HG03135 (cell line): ENCODE data around the gene COL16A1.

ENCODE experiments used
- ATAC-seq: cut with Tn5 transposase; IDR thresholded peaks from one replicate; pipeline ENCODE4 v1.9.1; 2021; ENCODE audit warnings: mild to moderate bottlenecking, moderate library complexity; ENCODE audit not compliant: unreplicated experiment

COL16A1 gene

DNA sequence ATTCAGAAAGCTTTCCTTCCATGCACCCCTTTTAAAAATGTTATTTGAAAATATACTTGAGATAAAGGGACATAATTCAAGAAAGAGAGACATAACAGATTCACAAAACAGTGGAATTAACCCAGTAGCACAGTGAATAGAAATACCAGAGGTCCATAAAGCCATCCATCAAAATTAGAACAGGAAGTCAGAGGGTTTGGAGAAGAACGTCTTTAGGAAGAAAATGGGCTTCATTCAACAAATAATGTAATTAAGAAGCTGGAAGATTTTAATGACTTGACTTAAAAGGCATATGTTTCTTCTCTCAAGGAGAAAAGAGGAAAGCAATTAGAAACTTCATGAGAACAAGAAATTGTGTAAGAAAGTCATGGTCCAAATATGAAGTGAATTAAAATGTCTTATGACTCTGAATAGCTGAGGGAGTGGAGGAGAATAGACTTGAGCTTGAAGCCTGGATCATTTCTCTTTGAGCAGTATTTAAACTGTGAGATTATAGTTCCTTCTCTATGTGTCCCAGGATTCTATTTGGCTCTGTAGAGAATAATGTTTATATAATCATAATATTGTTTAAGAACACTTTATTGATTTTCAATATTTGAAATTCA is 94.2 kb downstream of the COL16A1 start:
- ATAC-seq = no peak

DNA sequence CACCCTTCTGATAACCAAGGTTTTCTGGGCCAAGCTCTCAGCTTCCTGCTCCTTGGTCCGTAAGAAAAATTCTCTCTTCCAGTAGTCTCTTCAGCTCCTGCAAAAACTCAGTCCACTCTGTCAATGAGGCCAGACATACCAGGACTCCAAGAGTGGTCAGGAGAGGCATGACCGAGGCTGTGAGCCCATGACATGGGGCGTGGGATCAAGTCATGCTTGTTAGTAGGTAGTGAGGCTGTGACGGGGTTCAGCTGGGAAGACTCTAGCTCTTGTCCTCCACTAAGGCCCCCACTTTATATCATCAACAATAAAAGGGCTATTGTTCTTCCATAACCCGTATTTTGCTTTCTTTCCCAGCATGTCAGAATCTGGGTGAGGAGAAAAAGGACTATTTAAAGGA is 96.5 kb downstream of the COL16A1 start:
- ATAC-seq = no peak

DNA sequence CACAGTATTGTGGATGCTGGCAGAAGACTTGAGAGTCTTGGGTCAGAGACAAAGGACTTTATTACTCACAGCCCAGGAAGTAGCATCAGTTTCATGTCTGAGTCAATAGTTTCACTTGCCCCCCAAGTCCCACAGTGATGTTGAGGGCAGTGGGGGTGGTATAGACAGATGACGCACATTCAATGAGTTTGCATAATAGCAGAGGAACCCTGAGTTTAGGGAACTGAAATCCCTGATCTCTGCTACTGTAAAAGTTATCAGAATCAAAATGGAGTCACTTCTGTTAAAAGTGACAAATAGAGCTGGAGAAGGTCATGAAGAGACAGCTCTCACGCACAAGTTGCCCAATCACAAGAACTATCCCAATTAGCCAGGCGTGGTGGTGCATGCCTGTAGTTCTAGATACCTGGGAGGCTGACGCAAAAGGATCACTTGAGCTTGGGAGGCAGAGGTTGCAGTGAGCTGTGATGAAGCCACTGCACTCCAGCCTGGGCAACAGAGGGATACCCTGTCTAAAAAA is 97.8 kb downstream of the COL16A1 start:
- ATAC-seq = peak; percentile 96
